HepG2 (cell line): Measurements from ENCODE around the gene FDXACB1. TPM values are rescaled to one million over a fixed set of nuclear protein-coding genes. Genes with fewer than 3 reads are reported as not detected.

ENCODE experiments used
- GPN1 ChIP-seq: sonication (generic); formaldehyde crosslinking; IDR thresholded peaks from 2 replicates; pipeline ENCODE4 v1.5.1; 2020; ENCODE audit warnings: missing genetic modification reagents, borderline replicate concordance
- HDAC1 ChIP-seq: sonication (generic); formaldehyde crosslinking; IDR thresholded peaks from 2 replicates; pipeline ENCODE4 v1.5.1; 2020; ENCODE audit warnings: mild to moderate bottlenecking, missing genetic modification reagents
- MIER3 ChIP-seq: IDR thresholded peaks from 2 replicates; pipeline ENCODE4 v1.6.1; 2016; ENCODE audit warnings: missing compliant biosample characterization, borderline replicate concordance
- MYPOP ChIP-seq: sonication (generic); formaldehyde crosslinking; IDR thresholded peaks from 2 replicates; pipeline ENCODE4 v1.8.1; 2023; ENCODE audit warnings: mild to moderate bottlenecking, moderate library complexity, missing genetic modification reagents
- NCOR1 ChIP-seq: fragments of 200-600 bp; sonication (generic); IDR thresholded peaks from 2 replicates; pipeline ENCODE4 v1.7.0; 2017; ENCODE audit warnings: antibody characterized with exemption, low read length, borderline replicate concordance
- NFRKB ChIP-seq: fragments of 450-650 bp; IDR thresholded peaks from 2 replicates; pipeline ENCODE4 v1.6.1; 2017
- RERE ChIP-seq: IDR thresholded peaks from 2 replicates; pipeline ENCODE4 v1.6.1; 2016; ENCODE audit warnings: low read depth, missing genetic modification reagents, missing compliant biosample characterization
- SALL2 ChIP-seq: sonication (generic); formaldehyde crosslinking; IDR thresholded peaks from 2 replicates; pipeline ENCODE4 v1.8.1; 2023; ENCODE audit warnings: mild to moderate bottlenecking, missing genetic modification reagents, inconsistent platforms
- SCMH1 ChIP-seq: sonication (generic); formaldehyde crosslinking; IDR thresholded peaks from 2 replicates; pipeline ENCODE4 v1.9.0; 2021; ENCODE audit warnings: missing genetic modification reagents, mild to moderate bottlenecking, borderline replicate concordance
- SNAI1 ChIP-seq: sonication (generic); formaldehyde crosslinking; IDR thresholded peaks from 2 replicates; pipeline ENCODE4 v1.5.0; 2020; ENCODE audit warnings: mild to moderate bottlenecking, missing genetic modification reagents, borderline replicate concordance
- SP4 ChIP-seq: sonication (generic); formaldehyde crosslinking; IDR thresholded peaks from 2 replicates; pipeline ENCODE4 v1.8.1; 2023; ENCODE audit warnings: mild to moderate bottlenecking, missing genetic modification reagents
- SUZ12 ChIP-seq: fragments of 150-350 bp; IDR thresholded peaks from 2 replicates; pipeline ENCODE4 v1.6.1; 2014; ENCODE audit warnings: low read depth, low read length
- TRAFD1 ChIP-seq: sonication (generic); formaldehyde crosslinking; IDR thresholded peaks from 2 replicates; pipeline ENCODE4 v1.5.1; 2020; ENCODE audit warnings: missing genetic modification reagents, mild to moderate bottlenecking, borderline replicate concordance
- U2AF2 ChIP-seq: fragments of 200-400 bp; formaldehyde crosslinking; IDR thresholded peaks from 2 replicates; pipeline ENCODE4 v1.6.1; 2017; ENCODE audit warnings: low read depth, mild to moderate bottlenecking, low read length
- ZNF12 ChIP-seq: sonication (generic); formaldehyde crosslinking; IDR thresholded peaks from 2 replicates; pipeline ENCODE4 v1.5.0; 2020; ENCODE audit warnings: missing genetic modification reagents
- ZNF274 ChIP-seq: sonication (generic); formaldehyde crosslinking; IDR thresholded peaks from 2 replicates; pipeline ENCODE4 v1.5.1; 2020; ENCODE audit warnings: mild to moderate bottlenecking, missing genetic modification reagents
- ZNF337 ChIP-seq: sonication (generic); formaldehyde crosslinking; IDR thresholded peaks from 2 replicates; pipeline ENCODE4 v1.5.1; 2020; ENCODE audit warnings: missing genetic modification reagents, low read depth, mild to moderate bottlenecking, borderline replicate concordance
- ZNF770 ChIP-seq: sonication (generic); formaldehyde crosslinking; IDR thresholded peaks from 2 replicates; pipeline ENCODE4 v1.5.0; 2020; ENCODE audit warnings: mild to moderate bottlenecking, missing genetic modification reagents
- ZNF792 ChIP-seq: IDR thresholded peaks from 2 replicates; pipeline ENCODE4 v1.6.1; 2016
- polyA plus RNA-seq, 8 experiments: library from polyadenylated mRNA; depleted of rRNA in 3 of 8; stranded (reverse) in 7 of 8; unstranded in 1 of 8; fragments of >200 nt; fragmentation: Illumina TruSeq in 4 of 8; extraction: Trizol in 4 of 8; gene quantifications; 2 replicates each; pipeline versions ENCODE4 v1.2.1 to v1.2.3, GENCODE V29; 2011 to 2016; ENCODE audit warnings: low read depth in 4 of 8, missing spikeins in 1 of 8, mixed read lengths in 1 of 8; ENCODE audit not compliant: insufficient read depth in 1 of 8
- total RNA-seq, 5 experiments: library from RNA; depleted of rRNA; stranded (reverse); fragments of >200 nt; fragmentation: Illumina TruSeq; extraction: Trizol; gene quantifications; 2 replicates each; pipeline ENCODE4 v1.2.3, GENCODE V29; 2016; ENCODE audit warnings: low read depth in 1 of 5

Gene FDXACB1
- total and polyA plus RNA-seq, 2 of the 13 experiments (the other 11 are each of a cell fraction or from before 2014, with no cell fraction given): 1.1 to 3.4 TPM

DNA sequence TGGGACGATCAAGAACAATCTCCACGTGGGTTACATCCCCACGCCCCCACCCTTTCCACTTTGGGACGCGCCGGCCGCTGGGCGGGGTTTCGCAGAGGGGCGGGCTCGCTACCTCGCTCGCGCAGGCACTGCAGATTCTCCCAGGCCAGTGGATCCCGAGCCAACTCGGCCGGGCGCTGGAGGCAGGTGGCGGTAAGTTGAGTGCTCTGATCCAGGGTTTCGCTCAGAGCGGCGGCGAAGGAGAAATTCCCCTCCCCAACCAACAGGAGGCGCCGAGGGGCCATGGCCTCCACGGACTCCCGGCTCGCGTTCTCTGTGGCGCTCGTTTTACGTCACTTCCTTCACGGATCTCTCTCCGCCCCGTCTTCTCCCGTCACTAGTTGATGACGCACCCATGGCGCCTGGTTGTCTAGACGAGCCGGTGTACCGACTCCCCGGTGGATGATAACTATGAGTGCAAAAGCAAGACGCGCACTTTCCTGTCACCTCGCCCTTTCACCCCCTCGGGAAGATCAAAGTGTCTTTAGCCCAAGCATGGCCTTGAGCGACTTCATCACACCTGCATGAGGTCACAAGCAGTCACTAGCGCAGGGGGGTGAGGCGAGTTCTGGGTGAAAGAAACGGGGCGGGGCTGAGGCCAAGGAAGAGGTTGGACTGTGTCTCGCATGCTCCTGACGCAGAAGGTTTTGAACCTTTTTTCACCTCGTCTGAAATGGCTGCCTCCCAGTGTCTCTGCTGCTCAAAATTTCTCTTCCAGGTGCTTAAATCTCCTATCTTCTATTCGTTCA lies at the start of gene FDXACB1, which contains the start of gene CFAP68 (continued):
- peak; percentile 64; the same call in 1 of the 2 replicates for TF ChIP-seq MYPOP
- no peak for TF ChIP-seq NFRKB
- TF ChIP-seq U2AF2: no peak
- no peak for TF ChIP-seq GPN1 (CRISPR knock-in tag)
- TF ChIP-seq ZNF337 (CRISPR knock-in tag): 0 out of 2 replicates have a peak, but pooled peaks have one; percentile 43
- TF ChIP-seq ZNF274 (CRISPR knock-in tag): peak; percentile 52; the same call in 1 of the 2 replicates
- TF ChIP-seq SALL2 (CRISPR knock-in tag): peak; percentile 74; the same call in 1 of the 2 replicates
- TF ChIP-seq ZNF12 (CRISPR knock-in tag): no peak
- no peak for TF ChIP-seq TRAFD1
- no peak for TF ChIP-seq SCMH1 (CRISPR knock-in tag)
- TF ChIP-seq NCOR1: peak; percentile 91
- TF ChIP-seq MIER3: peak; percentile 76; the same call in 1 of the 2 replicates
- TF ChIP-seq ZNF770 (CRISPR knock-in tag): peak; percentile 88
- peak; percentile 35; the same call in 1 of the 2 replicates for TF ChIP-seq SNAI1 (CRISPR knock-in tag)
- no peak; the same call in none of the 2 replicates for TF ChIP-seq RERE (CRISPR knock-in tag)
- TF ChIP-seq SUZ12: no peak
- TF ChIP-seq HDAC1 (CRISPR knock-in tag): peak; percentile 96
- peak; percentile 89 for TF ChIP-seq ZNF792 (CRISPR knock-in tag)
- peak; percentile 90 for TF ChIP-seq SP4
